Brain microvascular endothelial cell (primary cell): ENCODE measurements around the gene PTGFRN.

ENCODE experiments used
- DNase-seq: peaks from one replicate; pipeline ENCODE4 v3.0.0-alpha.2; 2020
- H3K27ac ChIP-seq: fragments of 250-450 bp; sonication (Bioruptor Pico); 2 replicates; pipeline ENCODE4 v1.5.1; 2020; ENCODE audit warnings: mild to moderate bottlenecking, moderate library complexity
- H3K27me3 ChIP-seq: fragments of 250-450 bp; sonication (Bioruptor Pico); replicated peaks from 2 replicates; pipeline ENCODE4 v1.5.1; 2020; ENCODE audit warnings: mild to moderate bottlenecking
- H3K36me3 ChIP-seq: fragments of 250-450 bp; sonication (Bioruptor Pico); replicated peaks from 2 replicates; pipeline ENCODE4 v1.5.1; 2020; ENCODE audit warnings: mild to moderate bottlenecking
- H3K4me3 ChIP-seq: 2 replicates; pipeline ENCODE4 v1.5.1; 2011; ENCODE audit warnings: low read depth, mild to moderate bottlenecking, control low read depth, low read length, moderate library complexity
- in situ Hi-C: cut with HindIII; loops from 2 replicates; pipeline ENCODE4 v1.10.0; 2017; ENCODE audit warnings: low sequenced_read_pairs, low pct_ligation_motif_present
- TF ChIP-seq, protein P1 (sequence below): IDR thresholded peaks from 2 replicates; pipeline ENCODE4 v1.5.1; 2011; ENCODE audit warnings: low read depth, mild to moderate bottlenecking, moderate library complexity, low read length, control low read depth, inconsistent platforms; ENCODE audit errors: missing control alignments

PTGFRN gene

DNA sequence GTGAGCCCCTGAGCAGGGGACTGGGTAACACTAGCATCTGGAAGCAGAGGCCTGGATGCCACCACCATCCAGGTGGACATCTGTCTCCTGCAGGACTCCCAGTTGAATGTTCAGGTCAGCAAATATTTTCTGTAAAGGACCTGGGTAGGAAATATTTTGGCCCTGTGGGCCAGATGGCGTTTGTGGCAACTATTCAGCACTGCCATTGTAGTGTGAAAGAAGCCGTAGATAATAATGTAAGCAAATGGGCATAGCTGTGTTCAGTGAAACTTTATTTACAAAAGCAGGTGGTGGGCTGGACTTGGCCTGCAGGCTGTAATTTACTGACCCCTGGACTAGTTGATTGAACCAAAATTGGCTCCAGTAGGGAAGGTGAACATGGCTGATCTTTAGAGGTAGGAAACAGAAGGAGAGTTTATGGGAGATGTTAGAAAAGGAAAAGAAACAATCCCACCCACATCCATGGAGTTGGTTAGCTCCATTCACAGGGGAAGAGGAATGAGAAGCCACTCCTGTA, 71.9 kb downstream of the PTGFRN start:
- no peak for DNase-seq
- H3K4me3 ChIP-seq, result no peak overlapping the region
- H3K27me3 ChIP-seq, result no peaks in the 10 kb centered on the region
- no peak overlapping the region for H3K27ac ChIP-seq
- no peaks in the 10 kb centered on the region for H3K36me3 ChIP-seq
- in situ Hi-C loops, result no loop called here
- TF ChIP-seq, protein P1, sequence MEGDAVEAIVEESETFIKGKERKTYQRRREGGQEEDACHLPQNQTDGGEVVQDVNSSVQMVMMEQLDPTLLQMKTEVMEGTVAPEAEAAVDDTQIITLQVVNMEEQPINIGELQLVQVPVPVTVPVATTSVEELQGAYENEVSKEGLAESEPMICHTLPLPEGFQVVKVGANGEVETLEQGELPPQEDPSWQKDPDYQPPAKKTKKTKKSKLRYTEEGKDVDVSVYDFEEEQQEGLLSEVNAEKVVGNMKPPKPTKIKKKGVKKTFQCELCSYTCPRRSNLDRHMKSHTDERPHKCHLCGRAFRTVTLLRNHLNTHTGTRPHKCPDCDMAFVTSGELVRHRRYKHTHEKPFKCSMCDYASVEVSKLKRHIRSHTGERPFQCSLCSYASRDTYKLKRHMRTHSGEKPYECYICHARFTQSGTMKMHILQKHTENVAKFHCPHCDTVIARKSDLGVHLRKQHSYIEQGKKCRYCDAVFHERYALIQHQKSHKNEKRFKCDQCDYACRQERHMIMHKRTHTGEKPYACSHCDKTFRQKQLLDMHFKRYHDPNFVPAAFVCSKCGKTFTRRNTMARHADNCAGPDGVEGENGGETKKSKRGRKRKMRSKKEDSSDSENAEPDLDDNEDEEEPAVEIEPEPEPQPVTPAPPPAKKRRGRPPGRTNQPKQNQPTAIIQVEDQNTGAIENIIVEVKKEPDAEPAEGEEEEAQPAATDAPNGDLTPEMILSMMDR, result no peak

GRCh38 chr1:116982319-116983004, 72.7 kb downstream of the PTGFRN start:
- no peak overlapping the region for H3K4me3 ChIP-seq
- no peak for DNase-seq
- TF ChIP-seq, protein P1, result no peak
- in situ Hi-C loops, result no loop called here
- H3K36me3 ChIP-seq, result no peaks in the 10 kb centered on the region
- no peaks in the 10 kb centered on the region for H3K27me3 ChIP-seq
- H3K27ac ChIP-seq, result no peak overlapping the region

GRCh38 chr1:116983112-116983511, 73.4 kb downstream of the PTGFRN start:
- TF ChIP-seq, protein P1, result no peak

DNA sequence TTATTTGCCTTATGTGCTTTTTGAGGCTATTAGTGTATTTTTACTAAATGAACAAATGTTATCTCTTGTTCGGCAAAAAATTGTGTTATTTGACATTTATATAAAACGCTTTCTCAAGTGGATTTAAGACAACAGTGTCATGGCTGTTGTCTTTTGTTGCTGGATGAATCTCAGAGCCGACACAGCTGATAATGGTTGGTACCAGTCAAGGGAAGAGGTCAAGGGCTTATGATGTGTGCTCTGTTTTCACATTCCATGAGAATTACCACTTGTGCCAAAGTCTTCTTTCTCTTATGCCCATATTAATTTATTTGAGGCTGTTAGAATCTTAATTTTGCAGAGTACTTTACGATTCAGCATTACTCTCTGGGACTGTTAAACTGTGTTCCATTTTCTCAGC, 74.0 kb downstream of the PTGFRN start:
- DNase-seq, result no peak
- Histone ChIP-seq H3K4me3 (no peak overlapping the region), H3K27ac (no peak overlapping the region), H3K36me3 (no peaks in the 10 kb centered on the region), H3K27me3 (no peaks in the 10 kb centered on the region)
- TF ChIP-seq, protein P1, result no peak
- in situ Hi-C loops, result no loop called here

More at GRCh38 chr1:116983112-116983511, 73.4 kb downstream of the PTGFRN start:
- Histone ChIP-seq H3K4me3 (no peak overlapping the region), H3K27me3 (no peaks in the 10 kb centered on the region), H3K27ac (no peak overlapping the region), H3K36me3 (no peaks in the 10 kb centered on the region)
- no peak for DNase-seq
- in situ Hi-C loops, result no loop called here

- in situ Hi-C loops, result no loop called here
- H3K27ac ChIP-seq, result no peak overlapping the region
- no peak overlapping the region for H3K4me3 ChIP-seq
- H3K36me3 ChIP-seq, result no peaks in the 10 kb centered on the region
- TF ChIP-seq, protein P1, result no peak
- no peak for DNase-seq
- H3K27me3 ChIP-seq, result no peaks in the 10 kb centered on the region
Measured at GRCh38 chr1:116984406-116985160, 74.9 kb downstream of the PTGFRN start.
